DMS53 (cell line): ENCODE results near the gene USP31.

Experiments used
- DNase-seq: peaks from one replicate; lab custom pipeline; 2025; lab: John Stamatoyannopoulos, UW

The USP31 gene

GRCh38 chr16:23061669-23062068 is 87.6 kb downstream of the USP31 start:
- DNase-seq, result no peak

- DNase-seq, result peak; percentile 85
Measured at GRCh38 chr16:23060458-23061320, 88.6 kb downstream of the USP31 start.

- DNase-seq, result no peak
Measured at GRCh38 chr16:23059433-23059832, 89.8 kb downstream of the USP31 start.

GRCh38 chr16:23058576-23058975 is 90.7 kb downstream of the USP31 start:
- no peak for DNase-seq

- no peak for DNase-seq
Measured at GRCh38 chr16:23057013-23057596, 92.1 kb downstream of the USP31 start.

- DNase-seq, result no peak
Measured at GRCh38 chr16:23055481-23055880, 93.8 kb downstream of the USP31 start.

- peak; percentile 3 for DNase-seq
Measured at GRCh38 chr16:23052908-23053580, 96.2 kb downstream of the USP31 start.

- no peak for DNase-seq
Measured at GRCh38 chr16:23052221-23052620, 97.0 kb downstream of the USP31 start.

- no peak for DNase-seq
Measured at GRCh38 chr16:23051587-23051986, 97.7 kb downstream of the USP31 start.

- no peak for DNase-seq
Measured at GRCh38 chr16:23048164-23048563, 101.1 kb downstream of the USP31 start.

GRCh38 chr16:23045025-23045424 is 104.2 kb downstream of the USP31 start:
- no peak for DNase-seq

- no peak for DNase-seq
Measured at GRCh38 chr16:23040246-23040645, 109.0 kb downstream of the USP31 start.

- DNase-seq, result no peak
Measured at GRCh38 chr16:23039118-23039517, 110.1 kb downstream of the USP31 start.

- no peak for DNase-seq
Measured at GRCh38 chr16:23035240-23035639, 114.0 kb downstream of the USP31 start.

- no peak for DNase-seq
Measured at GRCh38 chr16:23031508-23032098, 117.6 kb downstream of the USP31 start.

GRCh38 chr16:23029733-23030420 is 119.4 kb downstream of the USP31 start:
- no peak for DNase-seq

- peak; percentile 75 for DNase-seq
Measured at GRCh38 chr16:23027386-23027785, 121.9 kb downstream of the USP31 start.

GRCh38 chr16:23026784-23027362 is 122.4 kb downstream of the USP31 start:
- peak; percentile 43 for DNase-seq

GRCh38 chr16:23025692-23026307 is 123.5 kb downstream of the USP31 start:
- DNase-seq, result no peak

GRCh38 chr16:23024044-23024443 is 125.2 kb downstream of the USP31 start:
- DNase-seq, result no peak

GRCh38 chr16:23020084-23020483 is 129.2 kb downstream of the USP31 start:
- peak; percentile 74 for DNase-seq
